Measurements from ENCODE around the gene RAD51B. TPM values are rescaled to one million over a fixed set of nuclear protein-coding genes. Genes with fewer than 3 reads are reported as not detected.

The RAD51B gene
- total and polyA plus RNA-seq, 4 experiments from 2014 or later: 22.0 to 35.7 (median 31.4) TPM

- Mint-ChIP-seq H3K4me1 (peaks cover 6 to 10% (median 8%) of the 10 kb centered on the region in 4 donors), H3K4me3 (no peak overlapping the region), H3K36me3 (no peaks in the 10 kb centered on the region), H3K9me3 (no peaks in the 10 kb centered on the region), H3K27me3 (no peaks in the 10 kb centered on the region), H3K27ac (no peak overlapping the region)
- CTCF ChIA-PET (ENCODE audit: partially characterized antibody): interaction anchor here (0.5 to 1.2 kb wide), 2 partner anchors 13 to 194 kb away, joined by 3 read pairs; no protein-coding TSS in a partner anchor
- no peaks in the 10 kb centered on the region for H3K36me3 ChIP-seq (ENCODE audit: insufficient read depth, low read length)
- POLR2A ChIA-PET (ENCODE audit: partially characterized antibody): no interaction called here
- DNase-seq: no peak
- no peak overlapping the region for H3K4me3 ChIP-seq (ENCODE audit: low read length in 2 of 2)
- intact Hi-C loops (cut with micrococcal nuclease): no loop called here
- H3K9me3 ChIP-seq (ENCODE audit: control insufficient read depth in 1 of 2, low read length in 2 of 2): no peaks in the 10 kb centered on the region
- no peak overlapping the region for H3K27ac ChIP-seq (ENCODE audit: low read depth, low read length)
- peaks cover 5% of the 10 kb centered on the region for H3K4me1 ChIP-seq (ENCODE audit: insufficient read depth, low read length)
- no peaks in the 10 kb centered on the region for H3K27me3 ChIP-seq (ENCODE audit: insufficient read depth, low read length)
These were observed 318.4 kb downstream of the RAD51B start for GRCh38 chr14:68137704-68138619.

- intact Hi-C loops (cut with micrococcal nuclease): no loop called here
- no peaks in the 10 kb centered on the region for H3K36me3 Mint-ChIP-seq
- no peak overlapping the region for H3K27ac Mint-ChIP-seq
- Histone ChIP-seq H3K4me1 (ENCODE audit: insufficient read depth, low read length) (peaks cover 20% of the 10 kb centered on the region), H3K4me3 (ENCODE audit: low read length in 2 of 2) (no peak overlapping the region), H3K9me3 (ENCODE audit: control insufficient read depth in 1 of 2, low read length in 2 of 2) (no peaks in the 10 kb centered on the region), H3K36me3 (ENCODE audit: insufficient read depth, low read length) (no peaks in the 10 kb centered on the region), H3K27ac (ENCODE audit: low read depth, low read length) (no peak overlapping the region), H3K27me3 (ENCODE audit: insufficient read depth, low read length) (no peaks in the 10 kb centered on the region)
- DNase-seq: no peak
- POLR2A ChIA-PET (ENCODE audit: partially characterized antibody): no interaction called here
- H3K4me1 Mint-ChIP-seq: peaks cover 17 to 25% (median 22%) of the 10 kb centered on the region in 4 donors
- H3K27me3 Mint-ChIP-seq: no peaks in the 10 kb centered on the region
- H3K9me3 Mint-ChIP-seq: no peaks in the 10 kb centered on the region
- no peak overlapping the region for H3K4me3 Mint-ChIP-seq
- CTCF ChIA-PET (ENCODE audit: partially characterized antibody): no interaction called here
These were observed 320.0 kb downstream of the RAD51B start for GRCh38 chr14:68139431-68140075.

GRCh38 chr14:68140076-68140741 is 320.6 kb downstream of the RAD51B start:
- DNase-seq: no peak
- H3K4me1 ChIP-seq (ENCODE audit: insufficient read depth, low read length): peaks cover 24% of the 10 kb centered on the region
- H3K27ac Mint-ChIP-seq: peak overlapping the region in 1 of 7 donors; percentile 25
- no peaks in the 10 kb centered on the region for H3K9me3 Mint-ChIP-seq
- intact Hi-C loops (cut with micrococcal nuclease): no loop called here
- POLR2A ChIA-PET (ENCODE audit: partially characterized antibody): no interaction called here
- H3K9me3 ChIP-seq (ENCODE audit: control insufficient read depth in 1 of 2, low read length in 2 of 2): no peaks in the 10 kb centered on the region
- no peaks in the 10 kb centered on the region for H3K27me3 Mint-ChIP-seq
- H3K27me3 ChIP-seq (ENCODE audit: insufficient read depth, low read length): no peaks in the 10 kb centered on the region
- no peak overlapping the region for H3K4me3 ChIP-seq (ENCODE audit: low read length in 2 of 2)
- H3K4me1 Mint-ChIP-seq: peaks cover 13 to 21% (median 19%) of the 10 kb centered on the region in 4 donors
- no peak overlapping the region for H3K27ac ChIP-seq (ENCODE audit: low read depth, low read length)
- CTCF ChIA-PET (ENCODE audit: partially characterized antibody): no interaction called here
- no peaks in the 10 kb centered on the region for H3K36me3 Mint-ChIP-seq
- H3K36me3 ChIP-seq (ENCODE audit: insufficient read depth, low read length): no peaks in the 10 kb centered on the region
- no peak overlapping the region for H3K4me3 Mint-ChIP-seq

- no peak overlapping the region for H3K4me3 Mint-ChIP-seq
- H3K4me1 Mint-ChIP-seq: peaks cover 11 to 17% (median 17%) of the 10 kb centered on the region in 4 donors
- H3K36me3 ChIP-seq (ENCODE audit: insufficient read depth, low read length): no peaks in the 10 kb centered on the region
- H3K9me3 Mint-ChIP-seq: peaks cover 0 to under 1% (median 0%) of the 10 kb centered on the region in 8 donors
- no peak overlapping the region for H3K4me3 ChIP-seq (ENCODE audit: low read length in 2 of 2)
- no peaks in the 10 kb centered on the region for H3K27me3 Mint-ChIP-seq
- no peak overlapping the region for H3K27ac Mint-ChIP-seq
- POLR2A ChIA-PET (ENCODE audit: partially characterized antibody): no interaction called here
- H3K27me3 ChIP-seq (ENCODE audit: insufficient read depth, low read length): no peaks in the 10 kb centered on the region
- no peaks in the 10 kb centered on the region for H3K36me3 Mint-ChIP-seq
- intact Hi-C loops (cut with micrococcal nuclease): no loop called here
- CTCF ChIA-PET (ENCODE audit: partially characterized antibody): no interaction called here
- H3K27ac ChIP-seq (ENCODE audit: low read depth, low read length): no peak overlapping the region
- DNase-seq: no peak
- peaks cover 21% of the 10 kb centered on the region for H3K4me1 ChIP-seq (ENCODE audit: insufficient read depth, low read length)
- no peaks in the 10 kb centered on the region for H3K9me3 ChIP-seq (ENCODE audit: control insufficient read depth in 1 of 2, low read length in 2 of 2)
These were observed 321.2 kb downstream of the RAD51B start for GRCh38 chr14:68140806-68141205.

GRCh38 chr14:68141281-68142088 is 321.9 kb downstream of the RAD51B start:
- H3K9me3 Mint-ChIP-seq: peaks cover 0 to 2% (median 0%) of the 10 kb centered on the region in 8 donors
- no peak overlapping the region for H3K27ac Mint-ChIP-seq
- Histone ChIP-seq H3K27ac (ENCODE audit: low read depth, low read length) (no peak overlapping the region), H3K27me3 (ENCODE audit: insufficient read depth, low read length) (no peaks in the 10 kb centered on the region), H3K36me3 (ENCODE audit: insufficient read depth, low read length) (no peaks in the 10 kb centered on the region), H3K9me3 (ENCODE audit: control insufficient read depth in 1 of 2, low read length in 2 of 2) (no peaks in the 10 kb centered on the region), H3K4me3 (ENCODE audit: low read length in 2 of 2) (no peak overlapping the region), H3K4me1 (ENCODE audit: insufficient read depth, low read length) (peaks cover 21% of the 10 kb centered on the region)
- H3K36me3 Mint-ChIP-seq: no peaks in the 10 kb centered on the region
- ChIA-PET CTCF (ENCODE audit: partially characterized antibody) (no interaction called here), POLR2A (ENCODE audit: partially characterized antibody) (no interaction called here)
- intact Hi-C loops (cut with micrococcal nuclease): no loop called here
- no peaks in the 10 kb centered on the region for H3K27me3 Mint-ChIP-seq
- H3K4me3 Mint-ChIP-seq: no peak overlapping the region
- no peak for DNase-seq
- H3K4me1 Mint-ChIP-seq: peaks cover 11 to 17% (median 17%) of the 10 kb centered on the region in 4 donors

GRCh38 chr14:68143341-68143841 is 323.8 kb downstream of the RAD51B start:
- Histone ChIP-seq H3K36me3 (ENCODE audit: insufficient read depth, low read length) (no peaks in the 10 kb centered on the region), H3K9me3 (ENCODE audit: control insufficient read depth in 1 of 2, low read length in 2 of 2) (no peaks in the 10 kb centered on the region), H3K4me1 (ENCODE audit: insufficient read depth, low read length) (peaks cover 21% of the 10 kb centered on the region), H3K27ac (ENCODE audit: low read depth, low read length) (no peak overlapping the region), H3K4me3 (ENCODE audit: low read length in 2 of 2) (no peak overlapping the region), H3K27me3 (ENCODE audit: insufficient read depth, low read length) (no peaks in the 10 kb centered on the region)
- peaks cover 0 to 11% (median 6%) of the 10 kb centered on the region in 8 donors for H3K9me3 Mint-ChIP-seq
- ChIA-PET CTCF (ENCODE audit: partially characterized antibody) (no interaction called here), POLR2A (ENCODE audit: partially characterized antibody) (interaction anchor here (1.3 to 1.6 kb wide), 2 partner anchors 68 to 649 kb away, joined by 3 to 5 read pairs; partner anchors contain the start of gene ZFP36L1)
- H3K4me1 Mint-ChIP-seq: peaks cover 11 to 17% (median 17%) of the 10 kb centered on the region in 4 donors
- H3K36me3 Mint-ChIP-seq: peaks cover 0 to 7% of the 10 kb centered on the region in 2 donors
- no peaks in the 10 kb centered on the region for H3K27me3 Mint-ChIP-seq
- peak overlapping the region in 1 of 8 donors; percentile 51 for H3K4me3 Mint-ChIP-seq
- intact Hi-C loops (cut with micrococcal nuclease): no loop called here
- H3K27ac Mint-ChIP-seq: peak overlapping the region in 4 of 7 donors; percentile 17 to 56 (median 37)
- DNase-seq: no peak

Measured in CD4-positive, alpha-beta memory T cell (primary cell).